OCI-LY1 (cell line): Measurements from ENCODE around the gene PARD3.

Source experiments
- H2AFZ ChIP-seq: fragments of 200-600 bp; sonication (generic), shearing (Covaris generic); 2 replicates; pipeline ENCODE4 v1.6.0; 2014; ENCODE audit warnings: antibody characterized with exemption, mild to moderate bottlenecking, low read length
- H3F3A ChIP-seq: fragments of 200-600 bp; sonication (generic), shearing (Covaris generic); 2 replicates; pipeline ENCODE4 v1.6.0; 2014; ENCODE audit warnings: mild to moderate bottlenecking, antibody characterized with exemption, low read length, moderate library complexity; ENCODE audit not compliant: insufficient read depth
- H3K27ac ChIP-seq: fragments of 200-600 bp; sonication (generic); 2 replicates; pipeline ENCODE4 v1.5.1; 2014; ENCODE audit warnings: low read length, mixed run types, mild to moderate bottlenecking, low read depth; ENCODE audit not compliant: poor library complexity, severe bottlenecking
- H3K27me3 ChIP-seq: fragments of 200-600 bp; sonication (generic); 2 replicates; pipeline ENCODE4 v1.6.0; 2014; ENCODE audit warnings: antibody characterized with exemption, mild to moderate bottlenecking, low read length, moderate library complexity; ENCODE audit not compliant: insufficient read depth
- H3K36me3 ChIP-seq: fragments of 200-600 bp; sonication (generic); 2 replicates; pipeline ENCODE4 v1.6.1; 2014; ENCODE audit warnings: mild to moderate bottlenecking, antibody characterized with exemption, low read length, moderate library complexity, mixed read lengths; ENCODE audit not compliant: insufficient read depth
- H3K4me1 ChIP-seq: fragments of 200-600 bp; sonication (generic); 2 replicates; pipeline ENCODE4 v1.5.1; 2014; ENCODE audit warnings: mild to moderate bottlenecking, low read length, moderate library complexity; ENCODE audit not compliant: insufficient read depth, severe bottlenecking
- H3K4me2 ChIP-seq: fragments of 200-600 bp; sonication (generic), shearing (Covaris generic); 2 replicates; pipeline ENCODE4 v1.6.1; 2014; ENCODE audit warnings: low read length
- H3K4me3 ChIP-seq: fragments of 200-600 bp; sonication (generic); 2 replicates; pipeline ENCODE4 v1.5.1; 2014; ENCODE audit warnings: low read length, low read depth, mild to moderate bottlenecking, mixed read lengths; ENCODE audit not compliant: poor library complexity, severe bottlenecking
- H3K79me2 ChIP-seq: fragments of 200-600 bp; shearing (Covaris generic); 2 replicates; pipeline ENCODE4 v1.6.1; 2016; ENCODE audit warnings: mixed run types, low read length, mixed read lengths; ENCODE audit not compliant: insufficient read depth
- H3K9ac ChIP-seq: fragments of 200-600 bp; sonication (generic), shearing (Covaris generic); 2 replicates; pipeline ENCODE4 v1.6.1; 2014; ENCODE audit warnings: mild to moderate bottlenecking, low read length, mixed read lengths
- H3K9me2 ChIP-seq: fragments of 200-600 bp; sonication (generic), shearing (Covaris generic); 2 replicates; pipeline ENCODE4 v1.6.1; 2014; ENCODE audit warnings: low read depth, mild to moderate bottlenecking, low read length, mixed read lengths
- H3K9me3 ChIP-seq: fragments of 200-600 bp; shearing (Covaris generic); 2 replicates; pipeline ENCODE4 v1.6.1; 2014; ENCODE audit warnings: low read length, mixed read lengths
- H4K20me1 ChIP-seq: fragments of 200-600 bp; sonication (generic), shearing (Covaris generic); 2 replicates; pipeline ENCODE4 v1.6.0; 2016; ENCODE audit warnings: mild to moderate bottlenecking, low read length; ENCODE audit not compliant: insufficient read depth
- EZH2 ChIP-seq: fragments of 200-600 bp; sonication (generic), shearing (Covaris generic); IDR thresholded peaks from 2 replicates; pipeline ENCODE4 v1.8.0; 2017; ENCODE audit warnings: borderline replicate concordance, mixed run types, mild to moderate bottlenecking, antibody characterized with exemption, low read length, moderate library complexity, mixed read lengths
- TF ChIP-seq, protein P1 (sequence below): fragments of 200-600 bp; sonication (generic), shearing (Covaris generic); IDR thresholded peaks from 2 replicates; pipeline ENCODE4 v1.5.1; 2017; ENCODE audit warnings: mild to moderate bottlenecking, antibody characterized with exemption, low read length, moderate library complexity, mixed read lengths

The PARD3 gene

DNA sequence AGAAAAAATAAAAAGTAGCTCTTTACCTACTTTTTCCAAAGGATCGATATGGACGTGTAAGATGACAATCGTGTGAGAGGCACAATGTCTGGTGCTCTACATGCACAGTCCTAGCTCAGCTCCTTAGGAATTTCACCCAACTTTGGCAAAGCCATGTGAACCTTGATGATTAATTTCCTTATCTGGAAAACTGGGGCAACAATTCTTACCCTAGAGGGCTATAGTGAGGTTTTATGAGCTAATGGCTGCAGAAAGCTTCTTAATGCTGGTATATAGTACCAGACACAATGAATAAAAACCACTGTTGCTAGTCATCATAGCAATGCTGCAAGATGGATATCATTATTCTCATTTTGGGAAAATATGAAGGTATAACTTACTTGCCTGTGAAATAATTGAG, 202.7 kb downstream of the PARD3 start:
- Histone ChIP-seq H3K4me2 (no peak overlapping the region), H4K20me1 (no peaks in the 10 kb centered on the region), H2AFZ (no peak overlapping the region), H3K9ac (no peak overlapping the region), H3K27ac (no peak overlapping the region), H3K9me3 (no peaks in the 10 kb centered on the region), H3F3A (no peaks in the 10 kb centered on the region), H3K4me1 (no peaks in the 10 kb centered on the region), H3K4me3 (no peak overlapping the region), H3K79me2 (no peaks in the 10 kb centered on the region), H3K36me3 (no peaks in the 10 kb centered on the region), H3K27me3 (no peaks in the 10 kb centered on the region), H3K9me2 (no peaks in the 10 kb centered on the region)
- TF ChIP-seq, protein P1, sequence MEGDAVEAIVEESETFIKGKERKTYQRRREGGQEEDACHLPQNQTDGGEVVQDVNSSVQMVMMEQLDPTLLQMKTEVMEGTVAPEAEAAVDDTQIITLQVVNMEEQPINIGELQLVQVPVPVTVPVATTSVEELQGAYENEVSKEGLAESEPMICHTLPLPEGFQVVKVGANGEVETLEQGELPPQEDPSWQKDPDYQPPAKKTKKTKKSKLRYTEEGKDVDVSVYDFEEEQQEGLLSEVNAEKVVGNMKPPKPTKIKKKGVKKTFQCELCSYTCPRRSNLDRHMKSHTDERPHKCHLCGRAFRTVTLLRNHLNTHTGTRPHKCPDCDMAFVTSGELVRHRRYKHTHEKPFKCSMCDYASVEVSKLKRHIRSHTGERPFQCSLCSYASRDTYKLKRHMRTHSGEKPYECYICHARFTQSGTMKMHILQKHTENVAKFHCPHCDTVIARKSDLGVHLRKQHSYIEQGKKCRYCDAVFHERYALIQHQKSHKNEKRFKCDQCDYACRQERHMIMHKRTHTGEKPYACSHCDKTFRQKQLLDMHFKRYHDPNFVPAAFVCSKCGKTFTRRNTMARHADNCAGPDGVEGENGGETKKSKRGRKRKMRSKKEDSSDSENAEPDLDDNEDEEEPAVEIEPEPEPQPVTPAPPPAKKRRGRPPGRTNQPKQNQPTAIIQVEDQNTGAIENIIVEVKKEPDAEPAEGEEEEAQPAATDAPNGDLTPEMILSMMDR = no peak
- TF ChIP-seq EZH2 = no peak

DNA sequence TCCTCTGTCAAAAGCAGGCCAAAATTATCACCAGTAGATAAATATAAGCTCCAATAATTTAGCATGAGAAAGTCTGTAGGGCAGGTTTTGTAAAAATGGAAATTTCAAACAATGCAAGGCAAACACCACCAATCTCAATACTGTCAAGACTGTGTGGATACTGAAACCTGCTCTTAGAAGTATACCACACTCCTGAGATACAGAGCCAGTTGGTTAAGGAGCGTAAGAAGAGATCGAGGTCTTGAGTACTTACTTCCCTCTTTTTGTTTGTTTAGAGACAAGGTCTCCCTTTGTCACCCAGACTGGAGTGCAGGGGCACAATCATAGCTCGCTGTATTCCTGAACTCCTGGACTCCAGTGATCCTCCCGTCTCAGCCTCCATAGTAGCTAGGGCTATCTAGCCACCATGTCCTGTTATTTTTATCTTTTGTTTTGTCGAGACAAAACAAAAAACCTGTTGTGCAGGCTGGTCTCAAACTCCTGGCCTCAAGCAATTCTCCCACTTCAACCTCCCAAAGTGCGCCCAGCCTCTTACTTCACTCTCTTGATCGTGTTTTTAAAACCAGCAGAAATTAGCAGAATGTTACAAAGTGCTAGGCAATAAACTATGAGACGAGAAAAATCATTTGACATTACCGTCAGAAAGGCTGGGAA, 205.7 kb downstream of the PARD3 start:
- H3K36me3 ChIP-seq = no peaks in the 10 kb centered on the region
- no peaks in the 10 kb centered on the region for H3K79me2 ChIP-seq
- no peaks in the 10 kb centered on the region for H3K4me1 ChIP-seq
- H3K9me3 ChIP-seq = no peaks in the 10 kb centered on the region
- H4K20me1 ChIP-seq = no peaks in the 10 kb centered on the region
- no peak for TF ChIP-seq EZH2
- TF ChIP-seq, protein P1 = no peak
- H2AFZ ChIP-seq = no peak overlapping the region
- H3K4me2 ChIP-seq = no peak overlapping the region
- H3K9me2 ChIP-seq = no peaks in the 10 kb centered on the region
- no peak overlapping the region for H3K4me3 ChIP-seq
- no peaks in the 10 kb centered on the region for H3K27me3 ChIP-seq
- no peak overlapping the region for H3K9ac ChIP-seq
- H3K27ac ChIP-seq = no peak overlapping the region
- no peaks in the 10 kb centered on the region for H3F3A ChIP-seq

DNA sequence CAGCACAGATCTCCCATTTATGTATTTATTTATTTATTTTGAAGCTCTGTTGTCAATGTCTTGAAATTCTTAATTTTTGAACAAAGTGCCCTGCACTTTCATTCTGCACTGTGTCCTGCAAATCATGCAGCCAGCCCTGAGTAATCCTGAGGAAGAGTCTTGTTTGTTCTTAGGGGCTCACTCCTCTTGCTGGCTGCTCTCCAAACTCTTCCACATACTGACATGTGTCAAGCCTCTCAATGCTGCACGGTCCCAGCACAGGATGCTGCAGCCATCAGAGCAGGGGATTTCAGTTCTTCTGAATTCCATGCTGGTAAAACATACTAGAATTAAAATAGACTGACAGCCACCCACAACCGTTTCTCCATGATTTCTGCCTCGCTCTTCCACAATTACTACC, 207.2 kb downstream of the PARD3 start:
- H3K9me2 ChIP-seq = no peaks in the 10 kb centered on the region
- H4K20me1 ChIP-seq = no peaks in the 10 kb centered on the region
- H3K4me3 ChIP-seq = no peak overlapping the region
- no peaks in the 10 kb centered on the region for H3K36me3 ChIP-seq
- no peaks in the 10 kb centered on the region for H3F3A ChIP-seq
- H3K27ac ChIP-seq = no peak overlapping the region
- H3K9ac ChIP-seq = no peak overlapping the region
- TF ChIP-seq, protein P1 = no peak
- no peak for TF ChIP-seq EZH2
- H3K9me3 ChIP-seq = no peaks in the 10 kb centered on the region
- no peak overlapping the region for H3K4me2 ChIP-seq
- no peak overlapping the region for H2AFZ ChIP-seq
- H3K27me3 ChIP-seq = no peaks in the 10 kb centered on the region
- no peaks in the 10 kb centered on the region for H3K4me1 ChIP-seq
- H3K79me2 ChIP-seq = no peaks in the 10 kb centered on the region
